GM12878 (cell line): Measurements from ENCODE around the gene CD151. TPM values are rescaled to one million over a fixed set of nuclear protein-coding genes. Genes with fewer than 3 reads are reported as not detected.

Source experiments
- ATAC-seq: fragments of 200-7000 bp; cut with Tn5 transposase; 3 replicates; pipeline ENCODE4 v1.9.1; 2020; ENCODE audit warnings: mild to moderate bottlenecking, moderate library complexity
- BruUV-seq: library from RNA; stranded (reverse); fragments of 400-500 nt; replicated peaks from 2 replicates; lab custom pipeline; 2021; lab: Mats Ljungman, UMichigan
- CTCF ChIA-PET: fragments of 300-600 bp; sonication (Branson Sonifier 250); formaldehyde crosslinking; extraction: SDS; loops from one replicate; lab custom pipeline; 2021; ENCODE audit warnings: inconsistent platforms; lab: Yijun Ruan, JAX
- POLR2A ChIA-PET: fragments of 350-600 bp; formaldehyde crosslinking; extraction: SDS; loops from one replicate; lab custom pipeline; 2021; ENCODE audit warnings: inconsistent platforms; lab: Charles Lee
- RAD21 ChIA-PET: fragments of 300-600 bp; sonication (Branson Sonifier 250); formaldehyde crosslinking; loops from one replicate; lab custom pipeline; 2023; ENCODE audit warnings: antibody characterized with exemption; ENCODE audit not compliant: unreplicated experiment; lab: Charles Lee
- SMC1A ChIA-PET: fragments of 300-600 bp; sonication (Branson Sonifier 250); formaldehyde crosslinking; loops from one replicate; lab custom pipeline; 2023; ENCODE audit not compliant: unreplicated experiment, uncharacterized antibody; lab: Charles Lee
- DNase-seq: peaks from one replicate; pipeline ENCODE4 v3.0.0-alpha.2; 2011; ENCODE audit warnings: low read depth, low spot score
- FAIRE-seq: peaks from 3 replicates; lab custom pipeline; 2011; peaks lifted over from hg19 to GRCh38; lab: Jason Lieb, UNC
- H2AFZ ChIP-seq: 2 replicates; pipeline ENCODE4 v1.6.0; 2011; ENCODE audit warnings: low read depth, low read length, control low read depth; ENCODE audit not compliant: control insufficient read depth
- H3K27ac ChIP-seq: 2 replicates; pipeline ENCODE4 v1.5.1; 2011; ENCODE audit warnings: control low read depth; ENCODE audit not compliant: control insufficient read depth, insufficient read depth
- H3K27me3 ChIP-seq, 2 experiments: replicated peaks in 1 of 2; 2 replicates each; pipeline versions ENCODE4 v1.6.0 to v1.6.1; 2011; ENCODE audit warnings: low read length in 1 of 2; ENCODE audit not compliant: control insufficient read depth in 2 of 2, insufficient read depth in 2 of 2
- H3K36me3 ChIP-seq, 2 experiments: 2 replicates each; pipeline ENCODE4 v1.5.1; 2011; ENCODE audit warnings: low read length in 1 of 2; ENCODE audit not compliant: control insufficient read depth in 2 of 2, insufficient read depth in 2 of 2
- H3K4me1 ChIP-seq: 2 replicates; pipeline ENCODE4 v1.6.1; 2011; ENCODE audit warnings: mild to moderate bottlenecking, low read length, moderate library complexity, mixed read lengths; ENCODE audit not compliant: control insufficient read depth, insufficient read depth
- H3K4me2 ChIP-seq: 2 replicates; pipeline ENCODE4 v1.6.0; 2011; ENCODE audit warnings: control low read depth; ENCODE audit not compliant: control insufficient read depth, insufficient read depth
- H3K4me3 ChIP-seq: fragments of 200-600 bp; sonication (generic); 2 replicates; pipeline ENCODE4 v1.5.1; 2016
- H3K79me2 ChIP-seq: 2 replicates; pipeline ENCODE4 v1.6.0; 2011; ENCODE audit warnings: low read length; ENCODE audit not compliant: control insufficient read depth, insufficient read depth
- H3K9ac ChIP-seq: 2 replicates; pipeline ENCODE4 v1.8.0; 2011; ENCODE audit warnings: low read length, control low read depth, mixed read lengths; ENCODE audit not compliant: control insufficient read depth, insufficient read depth
- H3K9me3 ChIP-seq: replicated peaks from 3 replicates; pipeline ENCODE4 v1.5.1; 2011; ENCODE audit warnings: mild to moderate bottlenecking, low read length; ENCODE audit not compliant: control insufficient read depth, insufficient read depth
- H4K20me1 ChIP-seq: 2 replicates; pipeline ENCODE4 v1.6.0; 2011; ENCODE audit not compliant: control insufficient read depth, insufficient read depth
- ATF2 ChIP-seq: IDR thresholded peaks from 2 replicates; pipeline ENCODE4 v1.6.1; 2012; ENCODE audit warnings: low read length, inconsistent platforms
- CBX3 ChIP-seq: fragments of 200-600 bp; sonication (generic); IDR thresholded peaks from 2 replicates; pipeline ENCODE4 v1.6.1; 2016; ENCODE audit warnings: low read depth, borderline replicate concordance
- CREB1 ChIP-seq: IDR thresholded peaks from 2 replicates; pipeline ENCODE4 v1.6.1; 2012; ENCODE audit warnings: low read depth, mild to moderate bottlenecking, inconsistent platforms
- ETV6 ChIP-seq, 2 experiments: fragments of 450-650 bp in 1 of 2; IDR thresholded peaks in 1 of 2; conservative IDR thresholded peaks in 1 of 2; 2 replicates each; pipeline ENCODE4 v1.6.1; 2014; ENCODE audit warnings: antibody characterized with exemption in 1 of 2, borderline replicate concordance in 1 of 2, low read depth in 1 of 2, mild to moderate bottlenecking in 1 of 2, moderate library complexity in 1 of 2
- HDGF ChIP-seq: fragments of 450-650 bp; IDR thresholded peaks from 2 replicates; pipeline ENCODE4 v1.6.1; 2016; ENCODE audit warnings: antibody characterized with exemption
- IRF3 ChIP-seq: fragments of 450-650 bp; IDR thresholded peaks from 2 replicates; pipeline ENCODE4 v1.6.1; 2014; ENCODE audit warnings: mild to moderate bottlenecking
- MAX ChIP-seq: IDR thresholded peaks from 2 replicates; pipeline ENCODE4 v1.6.1; 2012; ENCODE audit warnings: low read depth, low read length, improper control_type of control experiment
- NFYA ChIP-seq: IDR thresholded peaks from 2 replicates; pipeline ENCODE4 v1.6.1; 2011; ENCODE audit warnings: low read depth, mild to moderate bottlenecking, low read length, improper control_type of control experiment, borderline replicate concordance
- NR2C1 ChIP-seq: fragments of 450-650 bp; IDR thresholded peaks from 2 replicates; pipeline ENCODE4 v1.6.1; 2017; ENCODE audit warnings: antibody characterized with exemption, mild to moderate bottlenecking, moderate library complexity
- NR2C2 ChIP-seq: IDR thresholded peaks from 2 replicates; pipeline ENCODE4 v1.6.1; 2011; ENCODE audit warnings: borderline replicate concordance, low read depth; ENCODE audit not compliant: control insufficient read depth, insufficient read length
- NR2F1 ChIP-seq: fragments of 450-650 bp; conservative IDR thresholded peaks from 2 replicates; pipeline ENCODE4 v1.6.1; 2017; ENCODE audit warnings: mild to moderate bottlenecking
- PAX8 ChIP-seq: fragments of 450-650 bp; IDR thresholded peaks from 2 replicates; pipeline ENCODE4 v1.6.1; 2017; ENCODE audit warnings: mild to moderate bottlenecking, moderate library complexity
- RAD21 ChIP-seq: IDR thresholded peaks from 2 replicates; pipeline ENCODE4 v1.6.1; 2011; ENCODE audit warnings: mild to moderate bottlenecking, low read depth, low read length, moderate library complexity; ENCODE audit not compliant: insufficient read depth
- RELB ChIP-seq: fragments of 450-650 bp; IDR thresholded peaks from 2 replicates; pipeline ENCODE4 v1.6.1; 2017; ENCODE audit warnings: low read depth, mild to moderate bottlenecking, moderate library complexity
- SKIL ChIP-seq: fragments of 450-650 bp; IDR thresholded peaks from 2 replicates; pipeline ENCODE4 v1.6.1; 2017; ENCODE audit warnings: mild to moderate bottlenecking, low read depth, inconsistent platforms; ENCODE audit not compliant: poor library complexity, severe bottlenecking
- SREBF2 ChIP-seq: IDR thresholded peaks from 2 replicates; pipeline ENCODE4 v1.6.1; 2012; ENCODE audit warnings: mild to moderate bottlenecking, low read length
- SUZ12 ChIP-seq: fragments of 200-600 bp; sonication (generic); IDR thresholded peaks from one replicate; pipeline ENCODE4 v1.6.1; 2018; ENCODE audit warnings: antibody characterized with exemption, mild to moderate bottlenecking; ENCODE audit not compliant: unreplicated experiment
- ZNF384 ChIP-seq: IDR thresholded peaks from 2 replicates; pipeline ENCODE4 v1.6.1; 2012; ENCODE audit warnings: low read depth, mild to moderate bottlenecking, low read length, improper control_type of control experiment, borderline replicate concordance
- WGBS: methylation state at CpG from one replicate; pipeline ENCODE4 v1.1.6; 2016; ENCODE audit warnings: low lambda C conversion rate; ENCODE audit not compliant: insufficient replicate concordance, insufficient coverage; ENCODE audit errors: missing lambda C conversion rate; 5-methylcytosine and 5-hydroxymethylcytosine counted together
- in situ Hi-C: fragments of 300-500 bp; cut with MboI; formaldehyde crosslinking; loops from 9 replicates; pipeline ENCODE4 v1.14.3; 2018; ENCODE audit warnings: mixed read lengths
- intact Hi-C: fragments of 100-400 bp; cut with micrococcal nuclease; formaldehyde crosslinking; loops from one replicate; pipeline ENCODE4 v1.14.2; 2022; ENCODE audit not compliant: unreplicated experiment
- polyA plus RNA-seq, 11 experiments: library from polyadenylated mRNA; depleted of rRNA in 4 of 11; unstranded in 6 of 11; stranded (reverse) in 5 of 11; fragments of >200 nt; fragmentation: Nextera tagmentation in 4 of 11; fragmentation: Illumina TruSeq in 1 of 11; extraction: Ambion mirVana in 4 of 11; extraction: Trizol in 1 of 11; gene quantifications; 1 replicate in 1 of 11; 2 replicates in 10 of 11; pipeline versions ENCODE4 v1.2.1 to v1.2.3, GENCODE V29; 2011 to 2016; ENCODE audit warnings: inconsistent platforms in 2 of 11, missing spikeins in 2 of 11, low read depth in 1 of 11
- total RNA-seq, 4 experiments: library from RNA; depleted of rRNA in 3 of 4; stranded (reverse); fragments of >200 nt in 3 of 4; fragmentation: Illumina TruSeq in 1 of 4; extraction: Trizol in 1 of 4; gene quantifications; 2 replicates each; pipeline versions ENCODE4 v1.2.1 to v1.2.3, GENCODE V29; 2013 to 2021

The CD151 gene
- total and polyA plus RNA-seq, 10 of the 15 experiments (the other 5 are each of a cell fraction or from before 2014, with no cell fraction given): 0.52 to 41.7 (median 14.7) TPM

- in situ Hi-C loops: no loop called here
- H3K9me3 ChIP-seq: no peaks in the 10 kb centered on the region
- ATAC-seq: no peak
Observed at GRCh38 chr11:875203-875602, 42.5 kb downstream of the CD151 start.

More at GRCh38 chr11:875203-875602, 42.5 kb downstream of the CD151 start:
- Histone ChIP-seq H3K79me2 (no peaks in the 10 kb centered on the region), H3K27me3 (no peaks in the 10 kb centered on the region), H3K4me2 (no peak overlapping the region), H2AFZ (no peak overlapping the region), H3K4me3 (no peak overlapping the region), H3K9ac (no peak overlapping the region), H3K4me1 (no peaks in the 10 kb centered on the region), H4K20me1 (no peaks in the 10 kb centered on the region), H3K36me3 (no peaks in the 10 kb centered on the region; a peak in 1 of 4 replicates), H3K27ac (no peak overlapping the region)
- ChIA-PET SMC1A (no interaction called here), POLR2A (interaction anchor here (1.3 kb wide), 1 partner anchor 19 kb away, joined by 3 read pairs; no protein-coding TSS in a partner anchor), RAD21 (no interaction called here), CTCF (no interaction called here)
- 95% methylated on average over 16 of the region's 16 CpGs for WGBS
- BruUV-seq: no TSS peak
- no peak for DNase-seq
- no peak for TF ChIP-seq NR2F1
- TF ChIP-seq SUZ12: no peak
- TF ChIP-seq PAX8: no peak
- TF ChIP-seq NR2C2: no peak
- no peak for TF ChIP-seq CBX3
- TF ChIP-seq RELB: no peak
- no peak for TF ChIP-seq ZNF384
- TF ChIP-seq IRF3: no peak
- no peak for TF ChIP-seq ATF2
- no peak for TF ChIP-seq SKIL
- TF ChIP-seq MAX: no peak
- TF ChIP-seq NR2C1: no peak
- TF ChIP-seq CREB1: no peak
- TF ChIP-seq RAD21: no peak
- TF ChIP-seq ETV6 (conservative IDR thresholded peaks at IDR 0.05 in 1 of 2, IDR thresholded peaks at IDR 0.05 in 1 of 2; ENCODE audit: borderline replicate concordance in 1 of 2, low read depth in 1 of 2): no peak
- TF ChIP-seq HDGF: no peak
- no peak for TF ChIP-seq NFYA
- no peak for TF ChIP-seq SREBF2
- no peak for FAIRE-seq
- intact Hi-C loops: no loop called here
